Activated T-helper 17 cell treated with anti-CD3 and anti-CD28 coated beads, Interleukin-2, amount 50 U/mL, for 72 hours (primary cell): ENCODE measurements around the gene PYGB. TPM values are rescaled to one million over a fixed set of nuclear protein-coding genes. Genes with fewer than 3 reads are reported as not detected.
A peak's percentile ranks its signal among the peaks of the same experiment; 100 is the strongest.
"Not testable (repeated sequence)": the region's sequence is repeated elsewhere in the genome, so short reads cannot be mapped to it uniquely, and the experiment has no call there.

Experiments
- ATAC-seq: fragments of 150-1000 bp; cut with Tn5 transposase; replicated peaks from 2 replicates; pipeline ENCODE4 v1.10.0; 2021; ENCODE audit warnings: mild to moderate bottlenecking, moderate library complexity
- H3K27ac Mint-ChIP-seq: one replicate; pipeline ENCODE4 v1.8.0; 2022; ENCODE audit warnings: mixed read lengths
- H3K27me3 Mint-ChIP-seq: one replicate; pipeline ENCODE4 v1.8.0; 2022; ENCODE audit warnings: mixed read lengths
- H3K36me3 Mint-ChIP-seq: one replicate; pipeline ENCODE4 v1.8.0; 2022; ENCODE audit warnings: low read depth, mild to moderate bottlenecking, mixed read lengths
- H3K4me1 Mint-ChIP-seq: one replicate; pipeline ENCODE4 v1.8.0; 2022; ENCODE audit warnings: mixed read lengths
- H3K4me3 Mint-ChIP-seq: one replicate; pipeline ENCODE4 v1.8.0; 2022; ENCODE audit warnings: mild to moderate bottlenecking, mixed read lengths
- H3K9me3 Mint-ChIP-seq: one replicate; pipeline ENCODE4 v1.8.0; 2022; ENCODE audit warnings: mixed read lengths
- total RNA-seq, 2 donors: library from RNA; stranded (reverse); gene quantifications; one replicate each; pipeline ENCODE4 v1.2.3, GENCODE V29; 2022

The PYGB gene
- total RNA-seq, 2 donors from 2014 or later, result 15.4 to 27.0 TPM

DNA sequence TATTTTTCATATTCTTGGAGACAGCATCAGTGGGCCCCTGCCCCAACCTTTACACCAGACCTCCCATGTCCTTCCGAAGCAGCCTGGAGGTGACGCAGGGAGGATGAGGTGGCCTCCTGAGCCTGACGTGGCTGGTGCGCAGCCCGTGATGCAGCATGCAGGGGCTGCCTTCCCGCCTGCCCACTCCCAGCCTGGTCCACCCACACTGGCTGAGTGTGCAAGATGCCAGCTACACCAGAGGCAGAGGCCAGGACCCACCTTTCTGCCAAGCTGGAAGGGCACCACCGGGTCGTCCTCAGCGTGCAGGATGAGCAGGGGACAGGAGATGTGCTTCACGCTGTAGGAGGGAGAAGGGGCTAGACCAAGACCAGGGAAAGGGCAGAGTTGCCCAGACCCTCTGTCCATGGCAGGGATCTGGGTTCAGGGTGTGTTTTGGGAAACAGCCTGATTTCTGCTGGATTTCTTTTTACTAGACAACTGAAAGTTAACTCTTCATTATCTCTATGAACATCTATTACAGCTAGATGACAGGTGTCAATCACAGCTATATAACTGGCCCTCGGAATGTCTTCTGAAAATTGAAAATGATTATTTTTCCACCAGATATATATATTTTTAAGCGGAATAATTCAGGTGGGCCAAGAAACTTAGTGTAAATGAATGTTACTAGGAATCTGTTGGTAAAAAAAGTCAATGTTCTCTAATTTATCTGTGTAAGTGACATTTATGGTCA lies 55.6 kb downstream of the PYGB start:
- Mint-ChIP-seq H3K27ac (no peak overlapping the region), H3K9me3 (no peaks in the 10 kb centered on the region), H3K4me1 (no peaks in the 10 kb centered on the region), H3K4me3 (no peak overlapping the region), H3K27me3 (no peaks in the 10 kb centered on the region), H3K36me3 (no peaks in the 10 kb centered on the region)
- ATAC-seq, result no peak

GRCh38 chr20:25304025-25304549 lies 56.2 kb downstream of the PYGB start:
- no peak overlapping the region for H3K4me3 Mint-ChIP-seq
- no peaks in the 10 kb centered on the region for H3K4me1 Mint-ChIP-seq
- peak overlapping the region; percentile 41 for H3K27ac Mint-ChIP-seq
- no peaks in the 10 kb centered on the region for H3K27me3 Mint-ChIP-seq
- H3K9me3 Mint-ChIP-seq, result no peaks in the 10 kb centered on the region
- ATAC-seq, result no peak
- no peaks in the 10 kb centered on the region for H3K36me3 Mint-ChIP-seq

DNA sequence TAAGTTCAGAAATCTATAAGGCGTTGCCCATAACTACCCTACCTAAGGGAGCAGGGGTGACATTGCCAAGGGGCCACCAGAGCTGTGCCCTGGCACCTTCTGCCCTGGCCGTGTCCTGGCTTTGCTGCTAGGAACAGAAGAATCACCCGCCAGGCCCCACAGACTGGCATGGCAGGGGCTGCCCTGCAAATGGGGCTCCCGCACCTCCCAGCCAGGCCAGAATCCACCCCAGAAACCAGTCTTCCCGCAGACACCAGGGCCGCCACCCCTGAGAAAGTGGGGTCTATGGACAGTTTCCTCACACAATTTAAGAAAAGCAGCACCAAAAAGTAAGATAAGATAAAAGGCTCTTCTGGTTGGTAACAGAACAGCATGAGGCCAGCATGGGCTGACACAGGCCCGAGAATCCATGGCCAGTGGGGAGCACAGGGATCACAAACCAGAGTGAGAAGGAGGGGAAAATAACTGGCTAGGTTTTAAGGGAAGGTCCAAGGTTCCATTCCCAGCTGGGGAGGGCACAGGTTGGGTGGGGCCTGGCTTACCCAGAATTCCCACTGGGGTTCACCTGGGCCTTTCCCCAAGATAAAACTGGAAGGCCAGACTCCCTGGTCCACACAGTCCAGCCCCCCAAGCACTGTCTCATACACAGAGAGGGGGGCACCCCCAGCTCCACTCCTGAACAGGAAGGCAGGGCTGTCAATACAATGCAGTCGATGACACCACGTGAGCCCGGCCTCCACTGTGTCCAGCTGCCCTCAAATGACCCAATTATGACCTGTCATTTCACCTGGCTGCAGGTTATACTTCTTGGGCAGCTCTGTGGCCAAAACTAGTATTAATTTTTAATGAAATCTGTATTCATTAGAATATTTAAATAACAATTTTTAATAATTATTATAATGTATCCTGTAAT lies 59.4 kb downstream of the PYGB start:
- no peak for ATAC-seq

DNA sequence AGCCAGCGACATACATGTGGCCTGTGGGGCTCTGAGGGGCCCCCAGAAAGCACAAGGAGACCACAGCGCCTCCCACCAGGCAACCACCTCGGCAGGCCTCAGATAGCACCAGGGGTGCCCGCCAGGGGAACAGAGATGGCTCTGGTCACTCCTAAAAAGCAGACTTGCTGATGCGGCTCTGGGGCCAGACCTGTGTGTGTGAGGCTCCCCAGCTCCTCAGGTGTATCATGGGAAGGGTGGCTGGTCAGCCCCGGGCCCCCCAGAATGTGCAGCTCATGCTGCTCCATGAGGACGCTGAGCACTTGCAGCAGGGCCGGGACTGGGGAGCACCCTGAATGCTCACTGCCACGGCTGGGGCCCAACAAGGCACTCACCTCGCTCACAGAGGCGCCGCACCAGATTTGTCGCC lies 60.2 kb downstream of the PYGB start:
- no peaks in the 10 kb centered on the region for H3K27me3 Mint-ChIP-seq
- no peak for ATAC-seq
- no peaks in the 10 kb centered on the region for H3K9me3 Mint-ChIP-seq
- no peak overlapping the region for H3K4me3 Mint-ChIP-seq
- no peaks in the 10 kb centered on the region for H3K36me3 Mint-ChIP-seq
- no peak overlapping the region for H3K27ac Mint-ChIP-seq
- peaks cover 14% of the 10 kb centered on the region for H3K4me1 Mint-ChIP-seq

More for the DNA sequence above, 59.4 kb downstream of the PYGB start:
- H3K4me1 Mint-ChIP-seq, result peaks cover 14% of the 10 kb centered on the region
- H3K27me3 Mint-ChIP-seq, result no peaks in the 10 kb centered on the region
- H3K36me3 Mint-ChIP-seq, result no peaks in the 10 kb centered on the region
- no peaks in the 10 kb centered on the region for H3K9me3 Mint-ChIP-seq
- no peak overlapping the region for H3K4me3 Mint-ChIP-seq
- peak overlapping the region; percentile 28 for H3K27ac Mint-ChIP-seq

- ATAC-seq, result peak; percentile 39
- no peaks in the 10 kb centered on the region for H3K36me3 Mint-ChIP-seq
- H3K9me3 Mint-ChIP-seq, result no peaks in the 10 kb centered on the region
- peak overlapping the region; percentile 95 for H3K27ac Mint-ChIP-seq
- no peaks in the 10 kb centered on the region for H3K27me3 Mint-ChIP-seq
- H3K4me1 Mint-ChIP-seq, result peaks cover 14% of the 10 kb centered on the region
- H3K4me3 Mint-ChIP-seq, result no peak overlapping the region
Measured at GRCh38 chr20:25308671-25309394, 60.9 kb downstream of the PYGB start.

- Mint-ChIP-seq H3K4me1 (peaks cover 14% of the 10 kb centered on the region), H3K4me3 (peak overlapping the region; percentile 87), H3K27me3 (no peaks in the 10 kb centered on the region), H3K27ac (peak overlapping the region; percentile 95), H3K9me3 (no peaks in the 10 kb centered on the region), H3K36me3 (no peaks in the 10 kb centered on the region)
- ATAC-seq, result no peak
Measured at GRCh38 chr20:25309395-25310267, 61.7 kb downstream of the PYGB start.

DNA sequence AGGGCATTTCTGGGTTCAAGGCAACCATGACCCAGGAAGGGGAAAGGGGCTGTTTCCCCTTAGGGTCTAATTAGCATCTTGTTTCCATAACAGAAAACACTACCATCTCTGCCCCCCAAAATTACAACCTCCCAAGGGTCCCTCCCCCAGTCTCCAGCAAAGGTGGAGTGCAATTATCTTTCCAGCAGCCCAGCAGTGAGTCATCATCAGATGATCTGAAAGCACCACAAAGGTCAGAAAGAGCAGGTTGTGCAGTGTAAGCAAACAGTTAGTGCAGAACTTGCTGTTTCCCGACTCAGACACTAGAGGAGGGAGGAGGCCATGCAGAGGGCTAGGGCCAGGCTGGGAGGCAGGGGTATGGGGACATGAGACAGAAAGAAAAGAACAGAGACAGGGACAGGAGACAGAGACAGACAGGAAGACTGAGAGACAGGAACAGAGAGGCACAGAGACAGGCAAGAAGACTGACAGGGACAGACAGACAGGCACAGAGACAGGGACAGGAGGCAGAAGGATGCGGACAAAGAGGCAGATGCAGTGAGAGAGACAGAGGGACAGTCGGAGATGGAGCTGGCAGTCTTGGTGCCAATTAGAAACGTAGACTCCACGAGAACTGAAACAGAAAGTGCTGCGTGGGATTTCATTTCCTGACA lies 62.5 kb downstream of the PYGB start:
- H3K4me3 Mint-ChIP-seq, result peak overlapping the region; percentile 87
- H3K4me1 Mint-ChIP-seq, result peaks cover 15% of the 10 kb centered on the region
- H3K9me3 Mint-ChIP-seq, result no peaks in the 10 kb centered on the region
- ATAC-seq, result peak; percentile 95
- peaks cover 5% of the 10 kb centered on the region for H3K36me3 Mint-ChIP-seq
- H3K27me3 Mint-ChIP-seq, result no peaks in the 10 kb centered on the region
- H3K27ac Mint-ChIP-seq, result peak overlapping the region; percentile 95

- Mint-ChIP-seq H3K4me3 (peak overlapping the region; percentile 87), H3K36me3 (peaks cover 7% of the 10 kb centered on the region), H3K27ac (peak overlapping the region; percentile 95), H3K9me3 (no peaks in the 10 kb centered on the region), H3K4me1 (peaks cover 20% of the 10 kb centered on the region), H3K27me3 (no peaks in the 10 kb centered on the region)
- no peak for ATAC-seq
Measured at GRCh38 chr20:25310921-25311728, 63.2 kb downstream of the PYGB start.

GRCh38 chr20:25312716-25313115 lies 64.8 kb downstream of the PYGB start:
- peaks cover 20% of the 10 kb centered on the region for H3K4me1 Mint-ChIP-seq
- H3K4me3 Mint-ChIP-seq, H3K36me3 Mint-ChIP-seq, H3K9me3 Mint-ChIP-seq, H3K27me3 Mint-ChIP-seq, H3K27ac Mint-ChIP-seq, ATAC-seq: not testable (repeated sequence)

DNA sequence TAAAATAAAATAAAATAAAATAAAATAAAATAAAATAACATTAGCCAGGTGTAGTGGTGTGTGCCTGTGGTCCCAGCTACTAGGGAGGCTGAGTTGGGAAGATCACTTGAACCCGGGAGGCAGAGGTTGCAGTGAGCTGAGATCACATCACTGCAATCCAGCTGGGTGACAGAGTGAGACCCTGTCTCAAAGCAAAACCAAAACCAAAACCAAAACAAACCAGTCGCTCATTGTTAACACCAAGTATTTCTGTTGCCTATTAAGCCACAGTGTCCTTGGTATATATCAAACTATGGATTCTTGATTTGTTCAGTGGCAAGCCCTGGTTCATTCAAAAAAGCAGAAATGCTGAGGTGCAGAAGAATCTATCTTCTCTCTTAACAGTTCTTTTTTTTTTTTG lies 65.7 kb downstream of the PYGB start:
- Mint-ChIP-seq H3K4me3 (no peak overlapping the region), H3K36me3 (peaks cover 7% of the 10 kb centered on the region), H3K27me3 (no peaks in the 10 kb centered on the region), H3K4me1 (peaks cover 20% of the 10 kb centered on the region), H3K27ac (no peak overlapping the region), H3K9me3 (no peaks in the 10 kb centered on the region)
- no peak for ATAC-seq

GRCh38 chr20:25314497-25315417 lies 66.9 kb downstream of the PYGB start:
- no peak overlapping the region for H3K4me3 Mint-ChIP-seq
- H3K4me1 Mint-ChIP-seq, result peaks cover 20% of the 10 kb centered on the region
- no peaks in the 10 kb centered on the region for H3K27me3 Mint-ChIP-seq
- H3K27ac Mint-ChIP-seq, result no peak overlapping the region
- H3K36me3 Mint-ChIP-seq, result peaks cover 7% of the 10 kb centered on the region
- no peaks in the 10 kb centered on the region for H3K9me3 Mint-ChIP-seq
- no peak for ATAC-seq
